A549 (cell line): ENCODE measurements around the gene GATM.

Experiments
- CHD2 ChIP-seq: fragments of 150-350 bp; IDR thresholded peaks from 2 replicates; pipeline ENCODE4 v1.6.1; 2014; ENCODE audit warnings: low read length; ENCODE audit not compliant: partially characterized antibody
- EHMT2 ChIP-seq: fragments of 200-600 bp; sonication (generic); IDR thresholded peaks from 2 replicates; pipeline ENCODE4 v1.6.1; 2016; ENCODE audit warnings: antibody characterized with exemption, low read depth, mild to moderate bottlenecking, moderate library complexity
- HDAC2 ChIP-seq: fragments of 200-600 bp; sonication (generic); IDR thresholded peaks from 2 replicates; pipeline ENCODE4 v1.6.1; 2016
- HMGXB4 ChIP-seq: fragments of 250-450 bp; sonication (Bioruptor Pico); IDR thresholded peaks from 2 replicates; pipeline ENCODE4 v1.5.0; 2021; ENCODE audit warnings: mild to moderate bottlenecking, moderate library complexity, borderline replicate concordance
- KDM1A ChIP-seq: fragments of 200-600 bp; sonication (generic); IDR thresholded peaks from 2 replicates; pipeline ENCODE4 v1.6.1; 2016; ENCODE audit warnings: low read depth, mild to moderate bottlenecking
- MAZ ChIP-seq: fragments of 150-350 bp; IDR thresholded peaks from 2 replicates; pipeline ENCODE4 v1.6.1; 2014; ENCODE audit warnings: antibody characterized with exemption, low read depth, low read length, borderline replicate concordance
- REST ChIP-seq: fragments of 200-600 bp; sonication (generic); IDR thresholded peaks from 2 replicates; pipeline ENCODE4 v1.6.1; 2016; ENCODE audit warnings: antibody characterized with exemption, mild to moderate bottlenecking, moderate library complexity
- TF ChIP-seq, protein P1 (sequence below): fragments of >200 bp; sonication (Bioruptor Twin); formaldehyde crosslinking; IDR thresholded peaks from 3 replicates; pipeline ENCODE4 v1.5.1; 2016

- TF ChIP-seq EHMT2 (no peak), CHD2 (no peak), HMGXB4 (CRISPR knock-in tag) (no peak), HDAC2 (no peak), KDM1A (no peak), REST (no peak), MAZ (no peak)
- TF ChIP-seq, protein P1, sequence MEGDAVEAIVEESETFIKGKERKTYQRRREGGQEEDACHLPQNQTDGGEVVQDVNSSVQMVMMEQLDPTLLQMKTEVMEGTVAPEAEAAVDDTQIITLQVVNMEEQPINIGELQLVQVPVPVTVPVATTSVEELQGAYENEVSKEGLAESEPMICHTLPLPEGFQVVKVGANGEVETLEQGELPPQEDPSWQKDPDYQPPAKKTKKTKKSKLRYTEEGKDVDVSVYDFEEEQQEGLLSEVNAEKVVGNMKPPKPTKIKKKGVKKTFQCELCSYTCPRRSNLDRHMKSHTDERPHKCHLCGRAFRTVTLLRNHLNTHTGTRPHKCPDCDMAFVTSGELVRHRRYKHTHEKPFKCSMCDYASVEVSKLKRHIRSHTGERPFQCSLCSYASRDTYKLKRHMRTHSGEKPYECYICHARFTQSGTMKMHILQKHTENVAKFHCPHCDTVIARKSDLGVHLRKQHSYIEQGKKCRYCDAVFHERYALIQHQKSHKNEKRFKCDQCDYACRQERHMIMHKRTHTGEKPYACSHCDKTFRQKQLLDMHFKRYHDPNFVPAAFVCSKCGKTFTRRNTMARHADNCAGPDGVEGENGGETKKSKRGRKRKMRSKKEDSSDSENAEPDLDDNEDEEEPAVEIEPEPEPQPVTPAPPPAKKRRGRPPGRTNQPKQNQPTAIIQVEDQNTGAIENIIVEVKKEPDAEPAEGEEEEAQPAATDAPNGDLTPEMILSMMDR: no peak
These were observed 35.0 kb downstream of the GATM start for GRCh38 chr15:45343258-45343860.
